ENCODE results near the gene LIMS2. TPM values are rescaled to one million over a fixed set of nuclear protein-coding genes. Genes with fewer than 3 reads are reported as not detected.

The LIMS2 gene
- total and polyA plus RNA-seq, 2 of the 8 experiments (the other 6 are each of a cell fraction or from before 2014, with no cell fraction given) = 3.3 to 4.8 TPM

DNA sequence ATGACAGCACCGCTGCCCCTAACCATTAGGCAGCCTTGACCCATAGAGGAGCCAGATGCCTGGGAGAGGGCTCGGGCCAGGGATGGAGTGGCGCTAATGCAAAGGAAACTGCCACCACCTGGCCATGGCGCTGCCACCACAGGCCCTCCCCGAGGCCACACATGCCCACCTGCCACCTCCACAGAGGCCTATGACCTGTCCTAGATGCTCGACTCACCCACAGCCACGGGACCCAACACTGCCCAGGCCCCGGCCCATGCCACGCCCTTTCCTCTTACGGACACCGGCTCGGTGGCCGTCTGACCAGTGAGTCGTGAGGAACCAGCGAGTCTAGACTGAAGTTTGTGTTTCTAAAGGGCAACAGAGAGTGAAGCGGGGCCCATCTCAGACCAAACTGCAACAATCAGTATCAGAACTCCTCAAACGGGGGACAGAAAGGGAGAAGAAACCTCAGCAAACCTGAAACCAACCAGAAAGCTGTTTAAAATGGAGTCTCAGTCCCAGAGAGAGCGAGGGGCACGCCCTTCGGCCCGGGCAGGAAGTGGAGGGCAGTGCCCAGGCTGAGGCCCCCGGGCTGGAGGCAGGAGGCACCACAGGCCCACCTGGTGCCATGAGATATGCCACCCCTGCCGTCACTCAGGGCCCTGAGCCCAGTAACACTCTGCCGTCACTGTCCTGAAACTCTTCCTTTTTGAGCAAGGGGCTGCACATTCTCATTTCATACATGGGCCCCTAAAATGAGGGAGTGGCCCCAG, 28.7 kb downstream of the LIMS2 start:
- no peak overlapping the region for H3K4ac ChIP-seq (replicated peaks; ENCODE audit: insufficient read length, low read depth, low read length)
- no peak overlapping the region for H3K4me2 ChIP-seq (ENCODE audit: insufficient read depth in 1 of 2, low read depth in 2 of 2, low read length in 2 of 2)
- 86% methylated on average over 23 of the region's 24 CpGs; no CpG with 5 or more reads in 1 of the 2 experiments for WGBS, 2 experiments (ENCODE audit: extremely low coverage in 1 of 2, insufficient coverage in 1 of 2, insufficient read length in 1 of 2, insufficient replicate concordance in 2 of 2, low coverage in 1 of 2, low lambda C conversion rate in 2 of 2, missing lambda C conversion rate in 1 of 2)
- H3K14ac ChIP-seq (ENCODE audit: insufficient read length) = no peak overlapping the region
- H2BK120ac ChIP-seq (replicated peaks; ENCODE audit: low read depth, low read length) = no peak overlapping the region
- H4K20me1 ChIP-seq (replicated peaks in 1 of 2; ENCODE audit: control insufficient read depth in 1 of 2, insufficient read depth in 2 of 2, low read length in 2 of 2) = no peaks in the 10 kb centered on the region
- no peak overlapping the region; the same call in 1 of the 2 replicates for H2BK5ac ChIP-seq (ENCODE audit: low read depth, low read length)
- H3K23me2 ChIP-seq (ENCODE audit: low read depth, low read length) = no peaks in the 10 kb centered on the region
- H3K9me3 ChIP-seq (ENCODE audit: insufficient read depth in 2 of 2, low read depth in 1 of 2, low read length in 1 of 2) = no peaks in the 10 kb centered on the region
- FAIRE-seq (no peak), DNase-seq (ENCODE audit: low read depth in 1 of 2, low spot score in 2 of 2) (no peak)
- no peak overlapping the region for H3K56ac ChIP-seq (replicated peaks; ENCODE audit: insufficient read length, low read depth, low read length)
- peak overlapping the region; percentile 63 for H4K91ac ChIP-seq (replicated peaks; ENCODE audit: insufficient read length, low read length)
- peaks cover 0 to 2% (median 0%) of the 10 kb centered on the region in 4 experiments; a peak in 1 of 7 replicates for H3K27me3 ChIP-seq (replicated peaks in 1 of 4; ENCODE audit: control insufficient read depth in 3 of 4, extremely low read depth in 1 of 4, insufficient read depth in 3 of 4, low read length in 3 of 4)
- no peak overlapping the region for H2AK5ac ChIP-seq (ENCODE audit: low read depth, low read length)
- H4K8ac ChIP-seq (ENCODE audit: extremely low read depth, insufficient read depth, low read length) = peak overlapping the region; percentile 69
- no peak overlapping the region for H2BK12ac ChIP-seq (ENCODE audit: low read depth, low read length)
- no peak overlapping the region for H2BK20ac ChIP-seq (ENCODE audit: low read length)
- 0 out of 2 replicates have a peak, but pooled peaks cover 3% of the 10 kb centered on the region for H3K79me1 ChIP-seq (ENCODE audit: low read depth, low read length)
- H3K18ac ChIP-seq (ENCODE audit: extremely low read depth, low read length) = no peak overlapping the region
- no peak overlapping the region for H3K23ac ChIP-seq (ENCODE audit: insufficient read length)
- H4K5ac ChIP-seq (ENCODE audit: insufficient read length, low read depth, low read length) = no peak overlapping the region
- no peak overlapping the region for H3K9ac ChIP-seq (replicated peaks in 1 of 4; ENCODE audit: extremely low read depth in 1 of 4, low read depth in 3 of 4, low read length in 3 of 4)
- no peaks in the 10 kb centered on the region for H3K79me2 ChIP-seq (ENCODE audit: control insufficient read depth in 1 of 2, insufficient read depth in 2 of 2, low read length in 2 of 2)
- ChIA-PET POLR2A (ENCODE audit: partially characterized antibody) (no interaction called here), CTCF (ENCODE audit: partially characterized antibody) (interaction anchor here (1.2 to 13.7 kb wide), 2 partner anchors 17 to 55 kb away, joined by 3 to 160 read pairs; no protein-coding TSS in a partner anchor)
- H3K36me3 ChIP-seq (ENCODE audit: control insufficient read depth in 2 of 4, insufficient read depth in 4 of 4, low read length in 3 of 4) = no peaks in the 10 kb centered on the region
- no peak overlapping the region for H2AFZ ChIP-seq (ENCODE audit: low read length)
- peaks cover 0 to 5% (median under 1%) of the 10 kb centered on the region in 4 experiments; a peak in 2 of 7 replicates for H3K4me1 ChIP-seq (replicated peaks in 1 of 4; ENCODE audit: control insufficient read depth in 3 of 4, insufficient read depth in 4 of 4, low read length in 3 of 4)
- no peak overlapping the region for H3K4me3 ChIP-seq (ENCODE audit: extremely low read depth in 1 of 4, insufficient read depth in 2 of 4, low read depth in 3 of 4, low read length in 4 of 4)
- H2BK15ac ChIP-seq (ENCODE audit: low read length) = no peak overlapping the region
- no peak overlapping the region for H3K27ac ChIP-seq (ENCODE audit: low read depth, low read length)
- TF ChIP-seq TAF1 (IDR thresholded peaks at IDR 0.05; ENCODE audit: low read depth, low read length) = no peak
- TF ChIP-seq, protein P1, sequence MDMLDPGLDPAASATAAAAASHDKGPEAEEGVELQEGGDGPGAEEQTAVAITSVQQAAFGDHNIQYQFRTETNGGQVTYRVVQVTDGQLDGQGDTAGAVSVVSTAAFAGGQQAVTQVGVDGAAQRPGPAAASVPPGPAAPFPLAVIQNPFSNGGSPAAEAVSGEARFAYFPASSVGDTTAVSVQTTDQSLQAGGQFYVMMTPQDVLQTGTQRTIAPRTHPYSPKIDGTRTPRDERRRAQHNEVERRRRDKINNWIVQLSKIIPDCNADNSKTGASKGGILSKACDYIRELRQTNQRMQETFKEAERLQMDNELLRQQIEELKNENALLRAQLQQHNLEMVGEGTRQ (IDR thresholded peaks at IDR 0.05; ENCODE audit: low read length) = no peak
- TF ChIP-seq RAD21 (IDR thresholded peaks at IDR 0.05 in 1 of 2, conservative IDR thresholded peaks at IDR 0.05 in 1 of 2; ENCODE audit: low read depth in 2 of 2, low read length in 2 of 2) = no peak
- TF ChIP-seq BACH1 (IDR thresholded peaks at IDR 0.05; ENCODE audit: low read length) = no peak
- TF ChIP-seq CBX8 (IDR thresholded peaks at IDR 0.05; ENCODE audit: borderline replicate concordance, low read depth, low read length) = no peak
- no peak for TF ChIP-seq KDM4A (IDR thresholded peaks at IDR 0.05; ENCODE audit: low read depth, low read length, severe bottlenecking)
- TF ChIP-seq RBBP5 (IDR thresholded peaks at IDR 0.05; ENCODE audit: borderline replicate concordance, low read depth, low read length) = no peak
- no peak for TF ChIP-seq RFX5 (IDR thresholded peaks at IDR 0.05; ENCODE audit: borderline replicate concordance, low read depth, low read length)
- no peak for TF ChIP-seq TEAD4 (IDR thresholded peaks at IDR 0.05; ENCODE audit: low read depth, low read length)
- TF ChIP-seq KDM5A (IDR thresholded peaks at IDR 0.05; ENCODE audit: low read length) = no peak
- TF ChIP-seq SRF (IDR thresholded peaks at IDR 0.05; ENCODE audit: low read depth, low read length) = no peak
